SU-DHL-6 (cell line): ENCODE measurements around the gene RYR2.

Source experiments
- H2AFZ ChIP-seq: fragments of 200-600 bp; sonication (generic); 2 replicates; pipeline ENCODE4 v1.6.1; 2014; ENCODE audit warnings: low read depth, mild to moderate bottlenecking, moderate library complexity, mixed read lengths, antibody characterized with exemption, low read length; ENCODE audit not compliant: severe bottlenecking
- H3F3A ChIP-seq: fragments of 200-600 bp; shearing (Covaris generic); 2 replicates; pipeline ENCODE4 v1.6.0; 2016; ENCODE audit warnings: antibody characterized with exemption, mild to moderate bottlenecking; ENCODE audit not compliant: insufficient read depth
- H3K27ac ChIP-seq: fragments of 200-600 bp; sonication (generic); 2 replicates; pipeline ENCODE4 v1.5.1; 2016; ENCODE audit warnings: low read depth, mild to moderate bottlenecking, low read length, moderate library complexity, mixed read lengths
- H3K27me3 ChIP-seq: fragments of 200-600 bp; sonication (generic), shearing (Covaris generic); 2 replicates; pipeline ENCODE4 v1.6.0; 2014; ENCODE audit warnings: mild to moderate bottlenecking, low read length
- H3K36me3 ChIP-seq: fragments of 200-600 bp; sonication (generic); 2 replicates; pipeline ENCODE4 v1.6.1; 2014; ENCODE audit warnings: mild to moderate bottlenecking, low read length, mixed read lengths
- H3K4me2 ChIP-seq: fragments of 300-600, 200-600 bp; shearing (Covaris generic), sonication (generic); 2 replicates; pipeline ENCODE4 v1.6.0; 2014; ENCODE audit warnings: low read length, low read depth, mild to moderate bottlenecking; ENCODE audit not compliant: poor library complexity, severe bottlenecking
- H3K4me3 ChIP-seq: fragments of 200-600 bp; sonication (generic); 2 replicates; pipeline ENCODE4 v1.5.1; 2014; ENCODE audit warnings: antibody characterized with exemption, low read length, mild to moderate bottlenecking, mixed read lengths; ENCODE audit not compliant: insufficient read depth, poor library complexity, severe bottlenecking
- H3K79me2 ChIP-seq: fragments of 200-600 bp; sonication (generic); 2 replicates; pipeline ENCODE4 v1.6.1; 2014; ENCODE audit warnings: mild to moderate bottlenecking, low read length, moderate library complexity; ENCODE audit not compliant: insufficient read depth
- H3K9ac ChIP-seq: fragments of 200-600 bp; sonication (generic); 2 replicates; pipeline ENCODE4 v1.7.0; 2014; ENCODE audit warnings: mild to moderate bottlenecking, low read length
- H3K9me2 ChIP-seq: fragments of 200-600 bp; sonication (generic); replicated peaks from 2 replicates; pipeline ENCODE4 v1.6.1; 2014; ENCODE audit warnings: low read length; ENCODE audit not compliant: insufficient read depth
- H3K9me3 ChIP-seq: fragments of 200-600 bp; sonication (generic); 2 replicates; pipeline ENCODE4 v1.6.1; 2014; ENCODE audit warnings: low read length, mixed read lengths; ENCODE audit not compliant: insufficient read depth
- H4K20me1 ChIP-seq: fragments of 200-600 bp; sonication (generic); 2 replicates; pipeline ENCODE4 v1.6.1; 2014; ENCODE audit warnings: low read depth, mild to moderate bottlenecking, antibody characterized with exemption, low read length, moderate library complexity, mixed read lengths
- CTCF ChIP-seq: fragments of 200-600 bp; sonication (generic); IDR thresholded peaks from one replicate; pipeline ENCODE4 v1.5.1; 2017; ENCODE audit warnings: antibody characterized with exemption, mild to moderate bottlenecking, low read length, moderate library complexity; ENCODE audit not compliant: insufficient read depth, poor library complexity, severe bottlenecking
- EZH2phosphoT487 ChIP-seq: fragments of 200-600 bp; sonication (generic), shearing (Covaris generic); conservative IDR thresholded peaks from 2 replicates; pipeline ENCODE4 v1.6.1; 2018; ENCODE audit warnings: mild to moderate bottlenecking, antibody characterized with exemption, low read length, moderate library complexity, mixed read lengths

Gene RYR2

GRCh38 chr1:237804516-237804915 lies 762.5 kb downstream of the RYR2 start:
- Histone ChIP-seq H3K79me2 (no peaks in the 10 kb centered on the region), H3K27ac (no peak overlapping the region), H3K9me3 (no peaks in the 10 kb centered on the region), H3K36me3 (no peaks in the 10 kb centered on the region), H3F3A (no peaks in the 10 kb centered on the region), H3K4me2 (no peak overlapping the region), H4K20me1 (no peaks in the 10 kb centered on the region), H3K27me3 (no peaks in the 10 kb centered on the region), H3K9ac (no peak overlapping the region), H2AFZ (no peak overlapping the region), H3K9me2 (no peaks in the 10 kb centered on the region), H3K4me3 (no peak overlapping the region)
- TF ChIP-seq CTCF (no peak), EZH2phosphoT487 (no peak)

GRCh38 chr1:237809099-237809498 lies 767.1 kb downstream of the RYR2 start:
- Histone ChIP-seq H3K9ac (no peak overlapping the region), H2AFZ (no peak overlapping the region), H3K9me2 (no peaks in the 10 kb centered on the region), H3K4me2 (no peak overlapping the region), H3K9me3 (no peaks in the 10 kb centered on the region), H3K27me3 (no peaks in the 10 kb centered on the region), H3K4me3 (no peak overlapping the region), H3F3A (no peaks in the 10 kb centered on the region), H3K36me3 (no peaks in the 10 kb centered on the region), H4K20me1 (no peaks in the 10 kb centered on the region), H3K27ac (no peak overlapping the region), H3K79me2 (no peaks in the 10 kb centered on the region)
- TF ChIP-seq CTCF = no peak
- TF ChIP-seq EZH2phosphoT487 = no peak

GRCh38 chr1:237811633-237812032 lies 769.6 kb downstream of the RYR2 start:
- no peaks in the 10 kb centered on the region for H3K9me2 ChIP-seq
- no peaks in the 10 kb centered on the region for H3K36me3 ChIP-seq
- H3K27me3 ChIP-seq = no peaks in the 10 kb centered on the region
- H3K27ac ChIP-seq = no peak overlapping the region
- H3K9me3 ChIP-seq = no peaks in the 10 kb centered on the region
- TF ChIP-seq EZH2phosphoT487 = no peak
- TF ChIP-seq CTCF = no peak
- no peaks in the 10 kb centered on the region for H3K79me2 ChIP-seq
- H3K4me3 ChIP-seq = no peak overlapping the region
- H4K20me1 ChIP-seq = no peaks in the 10 kb centered on the region
- H3K9ac ChIP-seq = no peak overlapping the region
- H3K4me2 ChIP-seq = no peak overlapping the region
- H3F3A ChIP-seq = no peaks in the 10 kb centered on the region
- no peak overlapping the region for H2AFZ ChIP-seq

- no peaks in the 10 kb centered on the region for H3K9me3 ChIP-seq
Measured at GRCh38 chr1:237812061-237812460, 770.1 kb downstream of the RYR2 start.

More at GRCh38 chr1:237812061-237812460, 770.1 kb downstream of the RYR2 start:
- Histone ChIP-seq H3K9me2 (no peaks in the 10 kb centered on the region), H3K79me2 (no peaks in the 10 kb centered on the region), H3K36me3 (no peaks in the 10 kb centered on the region), H3K27me3 (no peaks in the 10 kb centered on the region), H3F3A (no peaks in the 10 kb centered on the region), H3K27ac (no peak overlapping the region), H3K4me3 (no peak overlapping the region), H3K4me2 (no peak overlapping the region), H4K20me1 (no peaks in the 10 kb centered on the region), H3K9ac (no peak overlapping the region), H2AFZ (no peak overlapping the region)
- TF ChIP-seq EZH2phosphoT487 (no peak), CTCF (no peak)
